HepG2 (cell line): Measurements from ENCODE around the gene PIK3CB. TPM values are rescaled to one million over a fixed set of nuclear protein-coding genes. Genes with fewer than 3 reads are reported as not detected.

Source experiments
- ATAC-seq: fragments of 200-7000 bp; cut with Tn5 transposase; 3 replicates; pipeline ENCODE4 v1.9.1; 2020; ENCODE audit warnings: mild to moderate bottlenecking, moderate library complexity
- BruUV-seq: library from RNA; stranded (reverse); fragments of 400-500 nt; replicated peaks from 2 replicates; lab custom pipeline; 2021; lab: Mats Ljungman, UMichigan
- CTCF ChIA-PET: fragments of 300-600 bp; formaldehyde crosslinking; extraction: SDS; loops from one replicate; lab custom pipeline; 2021; ENCODE audit warnings: low total read pairs, inconsistent platforms, low intra/inter-chr PET ratio; lab: Yijun Ruan, JAX
- POLR2A ChIA-PET: fragments of 350-600 bp; sonication (Branson Sonifier 250); formaldehyde crosslinking; loops from one replicate; lab custom pipeline; 2020; ENCODE audit warnings: antibody characterized with exemption, inconsistent platforms; lab: Yijun Ruan, JAX
- DNase-seq: peaks from one replicate; pipeline ENCODE4 v3.0.0-alpha.2; 2015; ENCODE audit warnings: low spot score
- FAIRE-seq: peaks from 3 replicates; lab custom pipeline; 2011; peaks lifted over from hg19 to GRCh38; lab: Jason Lieb, UNC
- H2AFZ ChIP-seq: one replicate; pipeline ENCODE4 v1.6.1; 2011; ENCODE audit warnings: low read length, inconsistent platforms
- H3K27ac ChIP-seq: fragments of 300-600 bp; 3 replicates; pipeline ENCODE4 v1.8.0; 2011; ENCODE audit warnings: mixed run types, mild to moderate bottlenecking, mixed read lengths, low read length, inconsistent platforms; ENCODE audit not compliant: insufficient read depth; ENCODE audit errors: extremely low read length
- H3K27me3 ChIP-seq, 2 experiments: fragments of 200-600 bp in 1 of 2; 2 replicates in 1 of 2; 3 replicates in 1 of 2; pipeline versions ENCODE4 v1.6.0 to v1.8.0; 2011; ENCODE audit warnings: low read length in 2 of 2, mild to moderate bottlenecking in 2 of 2, moderate library complexity in 2 of 2, inconsistent platforms in 1 of 2; ENCODE audit not compliant: insufficient read depth in 2 of 2, control insufficient read depth in 1 of 2
- H3K36me3 ChIP-seq, 2 experiments: fragments of 200-600 bp in 1 of 2; replicated peaks in 1 of 2; 2 replicates in 1 of 2; 3 replicates in 1 of 2; pipeline versions ENCODE4 v1.5.1 to v1.8.0; 2011; ENCODE audit warnings: low read length in 2 of 2, inconsistent platforms in 1 of 2; ENCODE audit not compliant: insufficient read depth in 2 of 2, control insufficient read depth in 1 of 2
- H3K4me1 ChIP-seq: 2 replicates; pipeline ENCODE4 v1.5.1; 2012; ENCODE audit warnings: low read length, inconsistent platforms; ENCODE audit not compliant: insufficient read depth
- H3K4me2 ChIP-seq: 2 replicates; pipeline ENCODE4 v1.6.0; 2011; ENCODE audit warnings: low read depth, low read length, inconsistent platforms
- H3K4me3 ChIP-seq, 3 experiments: fragments of 200-600 bp in 1 of 3; sonication (generic), shearing (Covaris generic) in 1 of 3; replicated peaks in 1 of 3; 2 replicates each; pipeline ENCODE4 v1.5.1; 2011 to 2016; ENCODE audit warnings: low read length in 3 of 3, inconsistent platforms in 2 of 3, low read depth in 2 of 3, mild to moderate bottlenecking in 2 of 3, control low read depth in 1 of 3, mixed read lengths in 1 of 3; ENCODE audit not compliant: insufficient read depth in 1 of 3
- H3K79me2 ChIP-seq: one replicate; pipeline ENCODE4 v1.6.1; 2011; ENCODE audit warnings: low read length, inconsistent platforms; ENCODE audit not compliant: insufficient read depth
- H3K9ac ChIP-seq: 2 replicates; pipeline ENCODE4 v1.6.0; 2011; ENCODE audit warnings: mild to moderate bottlenecking, low read depth, low read length, inconsistent platforms; ENCODE audit not compliant: insufficient read depth
- H3K9me3 ChIP-seq: 2 replicates; pipeline ENCODE4 v1.5.1; 2012; ENCODE audit warnings: mild to moderate bottlenecking, low read length
- H4K20me1 ChIP-seq: 2 replicates; pipeline ENCODE4 v1.6.0; 2011; ENCODE audit warnings: inconsistent platforms, mild to moderate bottlenecking, low read length, moderate library complexity; ENCODE audit not compliant: insufficient read depth
- FOXA1 ChIP-seq, 2 experiments: fragments of 450-650 bp in 1 of 2; sonication (generic) in 1 of 2; formaldehyde crosslinking in 1 of 2; IDR thresholded peaks; 2 replicates each; pipeline versions ENCODE4 v1.4.0 to v1.6.1; 2016 to 2020; ENCODE audit warnings: missing genetic modification reagents in 1 of 2
- GATA4 ChIP-seq: sonication (generic); IDR thresholded peaks from 2 replicates; pipeline ENCODE4 v1.6.1; 2016; ENCODE audit warnings: antibody characterized with exemption, low read depth, borderline replicate concordance
- PAF1 ChIP-seq: IDR thresholded peaks from 2 replicates; pipeline ENCODE4 v1.6.1; 2016; ENCODE audit warnings: missing genetic modification reagents, missing compliant biosample characterization
- YEATS4 ChIP-seq: sonication (generic); formaldehyde crosslinking; IDR thresholded peaks from 2 replicates; pipeline ENCODE4 v1.4.0; 2020; ENCODE audit warnings: missing genetic modification reagents, borderline replicate concordance
- ZBTB26 ChIP-seq: IDR thresholded peaks from 2 replicates; pipeline ENCODE4 v1.6.1; 2016; ENCODE audit warnings: missing compliant biosample characterization, missing genetic modification reagents, borderline replicate concordance
- ZBTB38 ChIP-seq: sonication (generic); formaldehyde crosslinking; IDR thresholded peaks from 2 replicates; pipeline ENCODE4 v1.5.1; 2020; ENCODE audit warnings: mild to moderate bottlenecking, missing genetic modification reagents
- ZBTB40 ChIP-seq, 2 experiments: fragments of 450-650 bp in 1 of 2; sonication (generic) in 1 of 2; formaldehyde crosslinking in 1 of 2; IDR thresholded peaks; 2 replicates each; pipeline versions ENCODE4 v1.6.1 to v1.8.0; 2016 to 2022; ENCODE audit warnings: antibody characterized with exemption in 1 of 2, mild to moderate bottlenecking in 1 of 2, missing genetic modification reagents in 1 of 2
- ZNF264 ChIP-seq: sonication (generic); formaldehyde crosslinking; IDR thresholded peaks from 2 replicates; pipeline ENCODE4 v1.4.0; 2020; ENCODE audit warnings: missing genetic modification reagents
- ZNF577 ChIP-seq: sonication (generic); formaldehyde crosslinking; IDR thresholded peaks from 2 replicates; pipeline ENCODE4 v1.4.0; 2020; ENCODE audit warnings: mild to moderate bottlenecking, low read depth, missing genetic modification reagents, borderline replicate concordance
- ZNF770 ChIP-seq: sonication (generic); formaldehyde crosslinking; IDR thresholded peaks from 2 replicates; pipeline ENCODE4 v1.5.0; 2020; ENCODE audit warnings: mild to moderate bottlenecking, missing genetic modification reagents
- ZNF777 ChIP-seq: sonication (generic); formaldehyde crosslinking; IDR thresholded peaks from 2 replicates; pipeline ENCODE4 v1.4.0; 2020; ENCODE audit warnings: missing genetic modification reagents
- WGBS: methylation state at CpG from one replicate; pipeline ENCODE4 v1.1.6; 2017; ENCODE audit warnings: low lambda C conversion rate; 5-methylcytosine and 5-hydroxymethylcytosine counted together
- in situ Hi-C: cut with HindIII; loops from 2 replicates; pipeline ENCODE4 v1.10.0; 2017; ENCODE audit warnings: low pct_unique_long_range_greater_than_20kb; ENCODE audit not compliant: extremely low pct_ligation_motif_present
- intact Hi-C: fragments of 100-400 bp; cut with micrococcal nuclease; formaldehyde crosslinking; loops from one replicate; pipeline ENCODE4 v1.10.0; 2022; ENCODE audit not compliant: unreplicated experiment
- polyA plus RNA-seq, 8 experiments: library from polyadenylated mRNA; depleted of rRNA in 3 of 8; stranded (reverse) in 7 of 8; unstranded in 1 of 8; fragments of >200 nt; fragmentation: Illumina TruSeq in 4 of 8; extraction: Trizol in 4 of 8; gene quantifications; 2 replicates each; pipeline versions ENCODE4 v1.2.1 to v1.2.3, GENCODE V29; 2011 to 2016; ENCODE audit warnings: low read depth in 4 of 8, missing spikeins in 1 of 8, mixed read lengths in 1 of 8; ENCODE audit not compliant: insufficient read depth in 1 of 8
- total RNA-seq, 5 experiments: library from RNA; depleted of rRNA; stranded (reverse); fragments of >200 nt; fragmentation: Illumina TruSeq; extraction: Trizol; gene quantifications; 2 replicates each; pipeline ENCODE4 v1.2.3, GENCODE V29; 2016; ENCODE audit warnings: low read depth in 1 of 5

Gene PIK3CB
- total and polyA plus RNA-seq, 2 of the 13 experiments (the other 11 are each of a cell fraction or from before 2014, with no cell fraction given) = 6.6 to 18.7 TPM

GRCh38 chr3:138863776-138864113, 29.0 kb upstream of the PIK3CB start:
- in situ Hi-C loops = no loop called here
- DNase-seq (no peak), FAIRE-seq (no peak), ATAC-seq (no peak)
- Histone ChIP-seq H4K20me1 (no peaks in the 10 kb centered on the region), H3K27ac (peak overlapping the region; percentile 93), H3K79me2 (no peaks in the 10 kb centered on the region), H3K4me3 (peak overlapping the region in 1 of 3 experiments; percentile 45; a peak in 1 of 6 replicates), H3K4me2 (peak overlapping the region; percentile 89), H3K36me3 (no peaks in the 10 kb centered on the region), H2AFZ (no peak overlapping the region), H3K9ac (peak overlapping the region; percentile 72), H3K27me3 (no peaks in the 10 kb centered on the region), H3K9me3 (no peaks in the 10 kb centered on the region), H3K4me1 (peaks cover 66% of the 10 kb centered on the region)
- ChIA-PET CTCF (no interaction called here), POLR2A (interaction anchor here (1.1 to 5.8 kb wide), 28 partner anchors 10 to 385 kb away, joined by 3 to 82 read pairs (median 6); partner anchors contain the start of genes CEP70, FAIM and PIK3CB)
- TSS peak; percentile 97 for BruUV-seq
- intact Hi-C loops = loop anchor here (1.0 to 2.0 kb wide), 3 partner anchors 14 to 51 kb away; partner anchors contain the start of gene PIK3CB
- 78% methylated on average over 4 of the region's 4 CpGs for WGBS
- no peak for TF ChIP-seq FOXA1 (IDR thresholded peaks at IDR 0.05)
- TF ChIP-seq FOXA1 (CRISPR knock-in tag; IDR thresholded peaks at IDR 0.05) = no peak
- TF ChIP-seq ZBTB38 (CRISPR knock-in tag) = peak; percentile 58; the same call in 1 of the 2 replicates
- 0 out of 2 replicates have a peak, but pooled peaks have one; percentile 0 for TF ChIP-seq ZBTB26 (CRISPR knock-in tag)
- TF ChIP-seq GATA4 = no peak
- no peak for TF ChIP-seq ZBTB40 (IDR thresholded peaks at IDR 0.05)
- peak; percentile 13; the same call in 1 of the 2 replicates for TF ChIP-seq ZBTB40 (CRISPR knock-in tag; IDR thresholded peaks at IDR 0.05)
- TF ChIP-seq ZNF577 (CRISPR knock-in tag) = no peak
- no peak for TF ChIP-seq ZNF264 (CRISPR knock-in tag)
- TF ChIP-seq YEATS4 (CRISPR knock-in tag) = peak; percentile 11; the same call in 1 of the 2 replicates
- TF ChIP-seq PAF1 (CRISPR knock-in tag) = 0 out of 2 replicates have a peak, but pooled peaks have one; percentile 12
- TF ChIP-seq ZNF770 (CRISPR knock-in tag) = peak; percentile 88
- peak; percentile 13; the same call in 1 of the 2 replicates for TF ChIP-seq ZNF777
